Activated gamma-delta T cell treated with anti-CD3 and anti-CD28 coated beads, Interleukin-2, amount 50 U/mL, for 16 hours (primary cell): ENCODE data around the gene ATIC.
"Not testable (repeated sequence)": the region's sequence is repeated elsewhere in the genome, so short reads cannot be mapped to it uniquely, and the experiment has no call there.

ENCODE experiments used
- DNase-seq: peaks from one replicate; pipeline ENCODE4 v3.0.0-alpha.2; 2020; ENCODE audit warnings: low read depth

ATIC gene

GRCh38 chr2:215315301-215315700 lies 3.4 kb downstream of the ATIC start:
- DNase-seq, result no peak

- no peak for DNase-seq
Measured at GRCh38 chr2:215316336-215316735, 4.5 kb downstream of the ATIC start.

- DNase-seq, result no peak
Measured at GRCh38 chr2:215319500-215319899, 7.6 kb downstream of the ATIC start.

- no peak for DNase-seq
Measured at GRCh38 chr2:215320102-215320501, 8.2 kb downstream of the ATIC start.

DNA sequence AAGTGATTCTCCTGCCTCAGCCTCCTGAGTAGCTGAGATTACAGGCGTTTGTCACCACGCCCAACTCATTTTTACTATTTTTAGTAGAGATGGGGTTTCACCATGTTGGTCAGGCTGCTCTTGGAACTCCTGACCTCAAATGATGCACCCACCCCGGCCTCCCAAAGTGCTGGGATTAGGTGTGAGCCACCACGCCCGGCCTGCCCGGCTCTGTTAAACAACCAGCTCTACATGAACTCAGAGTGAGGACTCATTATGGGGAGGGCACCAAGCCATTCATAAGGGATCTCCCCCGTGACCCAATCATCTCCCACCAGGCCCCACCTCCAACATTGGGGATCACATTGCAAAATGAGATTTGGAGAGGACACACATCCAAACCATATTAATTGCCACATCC lies 8.8 kb downstream of the ATIC start:
- DNase-seq, result no peak

DNA sequence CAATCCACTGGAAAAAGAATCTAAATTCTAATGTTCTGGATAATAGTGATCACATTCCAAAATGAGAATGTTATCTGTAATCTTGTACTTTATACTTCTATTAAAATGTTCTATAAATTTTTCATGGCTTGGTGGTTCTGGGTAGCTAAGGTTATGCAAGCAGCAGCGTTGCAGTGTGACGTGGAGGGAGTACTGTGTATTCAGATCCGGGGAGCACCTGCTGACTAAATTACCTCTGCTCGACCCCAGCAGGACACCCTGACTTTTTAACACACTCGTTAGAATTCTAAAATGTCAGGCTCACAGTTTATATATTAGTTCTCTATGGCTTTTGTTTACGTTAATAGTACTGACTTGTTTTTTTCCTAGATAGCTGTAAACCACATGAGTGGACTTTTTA lies 13.0 kb downstream of the ATIC start:
- no peak for DNase-seq

DNA sequence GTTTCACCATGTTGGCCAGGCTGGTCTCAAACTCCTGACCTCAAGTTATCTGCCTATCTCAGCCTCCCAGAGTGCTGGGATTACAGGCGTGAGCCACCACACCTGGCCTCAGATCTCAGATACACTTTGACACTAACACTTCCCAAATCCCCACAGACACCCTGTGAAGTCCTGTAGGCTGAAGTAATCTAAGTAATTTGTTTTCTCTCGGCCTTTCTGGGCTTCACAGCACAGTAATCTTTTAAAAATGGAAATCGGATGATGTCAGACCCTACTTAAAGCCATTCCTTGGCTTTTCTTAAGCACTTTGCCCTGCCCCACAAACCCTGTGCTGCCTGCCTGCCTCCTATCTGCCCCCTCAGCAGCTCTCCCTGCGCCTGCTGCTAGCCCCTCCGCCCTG lies 16.2 kb downstream of the ATIC start:
- DNase-seq, result no peak

- no peak for DNase-seq
Measured at GRCh38 chr2:215332872-215333595, 21.2 kb downstream of the ATIC start.

- DNase-seq, result no peak
Measured at GRCh38 chr2:215338883-215339679, 27.2 kb downstream of the ATIC start.

DNA sequence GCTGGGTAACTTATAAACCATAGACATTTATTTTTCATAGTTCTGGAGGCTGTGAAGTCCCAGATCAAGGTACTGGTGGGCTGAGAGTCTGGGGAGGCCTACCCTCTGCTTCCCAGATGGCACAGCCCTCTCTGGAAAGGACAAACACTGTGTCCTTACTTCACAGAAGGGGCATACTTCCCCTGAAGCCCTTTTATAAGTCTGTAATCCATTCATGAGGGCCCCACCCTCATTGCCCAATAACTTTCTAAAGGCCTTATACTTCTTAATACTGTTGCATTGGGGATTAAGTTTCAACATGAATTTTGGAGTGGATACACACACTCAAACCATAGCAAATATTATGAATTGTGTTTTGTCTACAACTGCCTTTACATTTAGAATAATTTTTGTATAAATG lies 36.0 kb downstream of the ATIC start:
- no peak for DNase-seq

- no peak for DNase-seq
Measured at GRCh38 chr2:215352602-215353001, 40.7 kb downstream of the ATIC start.

DNA sequence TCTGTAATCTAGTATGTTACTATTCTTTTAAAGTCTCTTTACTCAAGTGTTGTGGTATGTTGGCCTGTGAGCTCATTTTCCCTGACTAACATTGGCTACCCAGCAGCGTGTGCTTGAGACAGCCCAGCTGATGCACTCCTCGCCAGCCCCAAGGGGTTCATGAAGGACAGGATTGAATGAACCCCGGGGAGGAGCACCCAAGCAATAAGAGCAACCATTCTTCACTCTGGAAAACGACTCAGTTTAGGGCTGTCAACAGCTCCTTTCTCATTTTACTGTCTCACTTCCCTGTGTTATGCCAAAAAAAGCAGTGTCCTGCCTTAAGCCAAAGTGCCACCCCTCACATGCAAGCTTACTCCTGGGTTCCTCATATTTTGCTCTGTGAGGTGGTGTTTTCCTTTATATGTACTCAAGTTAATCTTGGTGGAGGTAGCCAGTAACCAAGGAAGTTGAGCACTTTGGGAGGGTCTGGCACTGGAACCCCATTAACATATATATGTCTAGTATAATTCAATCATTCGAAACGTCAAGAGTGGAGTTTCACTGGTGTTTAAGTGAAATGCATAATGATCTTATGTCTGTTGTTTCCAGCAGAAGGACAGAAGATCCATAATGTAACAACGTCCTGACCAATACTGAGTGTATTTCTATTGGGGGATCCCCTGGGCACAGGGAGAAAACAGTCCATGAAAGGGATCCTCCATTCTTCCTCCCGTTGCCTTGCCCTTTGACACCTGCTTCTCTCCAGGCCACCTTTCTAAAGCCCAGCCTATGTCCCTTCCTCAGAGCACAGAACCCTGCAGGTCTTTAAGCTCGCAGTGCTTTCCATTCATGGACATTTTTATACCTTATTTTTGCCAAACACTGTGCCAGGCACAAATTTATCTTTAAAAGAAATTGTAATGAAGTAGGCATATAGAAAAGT lies 43.2 kb downstream of the ATIC start:
- DNase-seq, result no peak

GRCh38 chr2:215355801-215356200 lies 43.9 kb downstream of the ATIC start:
- DNase-seq, result no peak

DNA sequence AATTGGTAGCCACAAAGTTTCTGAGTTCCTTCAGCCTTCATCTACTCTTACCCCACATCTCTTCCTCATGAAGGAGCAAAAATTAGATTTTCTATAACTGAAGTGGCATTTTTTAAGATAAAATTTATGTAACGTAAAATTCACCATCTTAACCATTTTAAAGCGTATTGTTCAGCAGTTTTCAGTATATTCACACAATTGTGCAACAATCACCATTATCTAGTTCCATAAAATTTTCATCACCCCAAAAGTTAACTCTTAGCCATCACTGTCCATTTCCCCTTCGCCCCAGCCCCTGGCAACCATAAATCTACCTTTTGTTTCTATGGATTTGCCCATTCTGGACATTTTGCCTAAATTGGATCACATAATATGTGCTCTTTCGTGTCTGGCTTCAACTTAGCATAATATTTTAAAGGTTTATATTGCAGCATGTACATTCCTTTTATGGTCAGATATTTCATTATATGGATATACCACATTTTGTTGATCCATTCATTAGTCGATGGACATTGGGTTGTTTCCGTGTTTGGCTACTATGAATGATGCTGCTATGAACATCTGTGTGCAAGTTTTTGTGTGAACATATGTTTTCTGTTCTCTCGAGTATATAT lies 44.6 kb downstream of the ATIC start:
- DNase-seq, result no peak

GRCh38 chr2:215356948-215357461 lies 45.1 kb downstream of the ATIC start:
- no peak for DNase-seq

- DNase-seq, result no peak
Measured at GRCh38 chr2:215357660-215358059, 45.8 kb downstream of the ATIC start.

DNA sequence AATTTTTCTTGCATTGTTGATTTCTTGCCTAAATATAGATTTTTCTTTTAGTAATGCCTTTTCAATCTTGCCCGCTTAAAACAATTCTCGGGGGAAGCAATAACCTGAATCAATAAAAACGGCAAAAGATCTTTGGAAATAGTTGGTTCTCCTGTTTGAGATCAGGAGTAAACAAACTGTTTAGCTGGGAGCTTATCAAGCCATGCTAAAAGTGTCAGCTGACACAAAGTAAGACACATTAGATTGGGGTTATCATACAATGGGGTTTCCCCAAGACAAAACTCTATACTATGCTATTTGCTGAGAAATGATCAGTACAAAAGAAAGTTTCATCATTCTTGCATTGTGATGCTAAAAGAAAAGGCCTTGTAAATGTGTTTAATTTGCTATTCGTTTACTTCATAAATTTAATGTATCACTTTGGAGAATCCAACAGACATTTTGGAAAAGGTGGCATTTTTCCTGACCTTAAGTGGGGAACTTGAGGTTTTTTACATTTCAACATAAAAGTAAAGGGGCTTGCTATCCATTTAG lies 46.5 kb downstream of the ATIC start:
- DNase-seq, result no peak

DNA sequence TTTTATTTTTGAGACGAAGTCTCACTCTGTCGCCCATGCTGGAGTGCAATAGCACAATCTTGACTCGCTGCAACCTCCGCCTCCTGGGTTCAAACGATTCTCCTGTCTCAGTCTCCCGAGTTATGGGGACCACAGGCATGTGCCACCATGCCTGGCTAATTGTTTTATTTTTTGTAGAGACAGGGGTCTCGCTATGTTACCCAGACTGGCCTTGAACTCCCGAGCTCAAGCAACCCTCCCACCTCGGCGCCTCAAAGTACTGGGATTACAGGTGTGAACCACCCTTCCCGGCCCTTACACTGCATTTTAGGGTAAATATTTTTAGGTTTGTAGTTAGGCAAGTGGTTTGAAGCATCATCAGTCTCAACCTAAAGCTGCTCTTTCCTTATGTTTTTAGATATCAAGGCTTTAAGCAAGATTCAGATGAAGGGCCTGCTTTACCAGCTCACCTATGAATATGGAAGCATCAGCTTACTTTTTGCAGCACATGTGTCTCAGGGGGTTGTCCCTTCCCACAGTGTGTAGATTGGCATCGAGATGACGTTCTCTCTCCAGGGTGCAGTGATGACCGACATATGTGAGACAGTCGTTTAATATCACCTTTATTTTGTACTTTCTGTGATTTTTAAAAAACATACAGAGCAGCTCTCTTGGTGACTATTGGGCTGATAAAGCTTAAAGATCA lies 47.2 kb downstream of the ATIC start:
- DNase-seq, result no peak

DNA sequence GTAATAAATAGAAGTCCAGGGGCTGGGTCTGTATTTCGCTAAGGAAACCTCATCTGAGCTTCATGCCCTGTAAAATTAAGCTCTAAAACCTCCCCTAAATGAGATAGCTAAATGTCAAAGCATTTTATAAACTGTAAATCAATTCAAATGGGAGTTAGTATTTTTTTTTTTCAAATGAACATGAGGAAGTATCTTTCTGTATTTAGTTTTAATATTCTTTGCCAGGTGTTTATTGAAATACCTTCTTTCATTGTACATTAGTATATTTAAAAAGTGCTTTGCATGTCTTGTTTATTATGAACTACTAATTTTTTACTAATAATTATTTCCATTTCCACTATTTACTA lies 47.7 kb downstream of the ATIC start:
- no peak for DNase-seq

DNA sequence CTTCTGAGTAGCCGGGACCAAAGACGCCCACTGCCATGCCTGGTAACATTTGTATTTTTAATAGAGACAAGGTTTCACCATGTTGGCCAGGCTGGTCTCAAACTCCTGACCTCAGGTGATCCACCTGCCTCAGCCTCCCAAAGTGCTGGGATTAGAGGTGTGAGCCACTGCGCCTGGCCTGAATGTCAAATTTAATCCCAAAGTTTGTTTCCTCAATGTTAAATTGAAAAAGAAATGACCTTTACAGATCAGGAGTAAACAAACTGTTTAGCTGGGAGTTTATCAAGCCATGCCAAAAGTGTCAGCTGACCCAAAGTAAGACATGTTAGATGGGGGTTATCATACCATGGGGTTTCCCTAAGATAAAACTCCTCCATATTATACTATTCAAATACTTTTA lies 48.2 kb downstream of the ATIC start:
- DNase-seq, result not testable (repeated sequence)

DNA sequence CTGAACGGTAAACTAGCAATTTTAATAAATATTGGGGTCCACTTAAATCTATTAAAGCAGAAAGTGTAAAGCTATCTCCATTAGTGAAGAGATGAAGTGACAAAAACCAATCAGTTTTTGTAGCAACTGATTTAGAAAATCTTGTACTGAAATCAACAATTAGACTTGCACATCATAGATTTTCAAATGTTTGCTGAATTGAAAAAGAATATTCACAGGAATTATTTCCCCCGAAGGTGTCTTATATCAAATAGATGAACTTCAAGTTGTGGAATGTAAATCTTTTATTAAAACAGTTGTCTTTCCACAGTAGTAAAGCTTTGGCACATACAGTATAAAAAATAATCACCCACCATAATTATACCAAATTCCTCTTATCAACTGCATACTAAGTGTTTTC lies 48.7 kb downstream of the ATIC start:
- no peak for DNase-seq
